ENCODE measurements around the gene UTS2R. TPM values are rescaled to one million over a fixed set of nuclear protein-coding genes. Genes with fewer than 3 reads are reported as not detected.

The UTS2R gene
- total and polyA plus RNA-seq, 9 donors = 2.2 to 16.5 (median 7.5) TPM

GRCh38 chr17:82327757-82328140, 43.8 kb upstream of the UTS2R start:
- peaks cover 45% of the 10 kb centered on the region for H3K27me3 ChIP-seq (ENCODE audit: control insufficient read depth, insufficient read depth, low read length)
- no peak overlapping the region for H3K27ac ChIP-seq (ENCODE audit: low read length)
- peaks cover 53% of the 10 kb centered on the region for H3K4me1 ChIP-seq (ENCODE audit: control insufficient read depth, insufficient read depth, low read length)
- no peak overlapping the region for H3K4me3 ChIP-seq (ENCODE audit: low read length)
- H3K9me3 ChIP-seq (replicated peaks; ENCODE audit: control insufficient read depth, low read depth, low read length) = no peaks in the 10 kb centered on the region
- no peaks in the 10 kb centered on the region for H3K36me3 ChIP-seq (ENCODE audit: control insufficient read depth, insufficient read depth, low read length)
- WGBS (ENCODE audit: insufficient coverage) = 45% methylated on average over 8 of the region's 16 CpGs
- no peak for DNase-seq

GRCh38 chr17:82328141-82328993, 43.2 kb upstream of the UTS2R start:
- Histone ChIP-seq H3K27ac (ENCODE audit: low read length) (no peak overlapping the region), H3K9me3 (replicated peaks; ENCODE audit: control insufficient read depth, low read depth, low read length) (no peaks in the 10 kb centered on the region), H3K27me3 (ENCODE audit: control insufficient read depth, insufficient read depth, low read length) (peaks cover 51% of the 10 kb centered on the region), H3K36me3 (ENCODE audit: control insufficient read depth, insufficient read depth, low read length) (no peaks in the 10 kb centered on the region), H3K4me3 (ENCODE audit: low read length) (no peak overlapping the region), H3K4me1 (ENCODE audit: control insufficient read depth, insufficient read depth, low read length) (peaks cover 59% of the 10 kb centered on the region)
- 69% methylated on average over 18 of the region's 28 CpGs for WGBS (ENCODE audit: insufficient coverage)
- no peak for DNase-seq

- no peak overlapping the region for H3K4me3 ChIP-seq (ENCODE audit: low read length)
- H3K27me3 ChIP-seq (ENCODE audit: control insufficient read depth, insufficient read depth, low read length) = peaks cover 55% of the 10 kb centered on the region
- H3K4me1 ChIP-seq (ENCODE audit: control insufficient read depth, insufficient read depth, low read length) = peaks cover 64% of the 10 kb centered on the region
- H3K9me3 ChIP-seq (replicated peaks; ENCODE audit: control insufficient read depth, low read depth, low read length) = no peaks in the 10 kb centered on the region
- H3K27ac ChIP-seq (ENCODE audit: low read length) = no peak overlapping the region
- H3K36me3 ChIP-seq (ENCODE audit: control insufficient read depth, insufficient read depth, low read length) = no peaks in the 10 kb centered on the region
- DNase-seq = no peak
- 89% methylated on average over 14 of the region's 15 CpGs for WGBS (ENCODE audit: insufficient coverage)
Observed at GRCh38 chr17:82328994-82329507, 42.5 kb upstream of the UTS2R start.

GRCh38 chr17:82329683-82330321, 41.8 kb upstream of the UTS2R start:
- Histone ChIP-seq H3K9me3 (replicated peaks; ENCODE audit: control insufficient read depth, low read depth, low read length) (no peaks in the 10 kb centered on the region), H3K27ac (ENCODE audit: low read length) (peak overlapping the region; percentile 62), H3K4me1 (ENCODE audit: control insufficient read depth, insufficient read depth, low read length) (peaks cover 72% of the 10 kb centered on the region), H3K4me3 (ENCODE audit: low read length) (no peak overlapping the region), H3K27me3 (ENCODE audit: control insufficient read depth, insufficient read depth, low read length) (peaks cover 61% of the 10 kb centered on the region), H3K36me3 (ENCODE audit: control insufficient read depth, insufficient read depth, low read length) (no peaks in the 10 kb centered on the region)
- DNase-seq = no peak
- 61% methylated on average over 16 of the region's 19 CpGs for WGBS (ENCODE audit: insufficient coverage)

- WGBS (ENCODE audit: insufficient coverage) = 33% methylated on average over 25 of the region's 28 CpGs
- H3K4me1 ChIP-seq (ENCODE audit: control insufficient read depth, insufficient read depth, low read length) = peaks cover 78% of the 10 kb centered on the region
- no peaks in the 10 kb centered on the region for H3K36me3 ChIP-seq (ENCODE audit: control insufficient read depth, insufficient read depth, low read length)
- peaks cover 63% of the 10 kb centered on the region for H3K27me3 ChIP-seq (ENCODE audit: control insufficient read depth, insufficient read depth, low read length)
- no peaks in the 10 kb centered on the region for H3K9me3 ChIP-seq (replicated peaks; ENCODE audit: control insufficient read depth, low read depth, low read length)
- H3K27ac ChIP-seq (ENCODE audit: low read length) = peak overlapping the region; percentile 62
- no peak overlapping the region for H3K4me3 ChIP-seq (ENCODE audit: low read length)
- peak; percentile 88 for DNase-seq
Observed at GRCh38 chr17:82330322-82331239, 41.0 kb upstream of the UTS2R start.

GRCh38 chr17:82331345-82331939, 40.1 kb upstream of the UTS2R start:
- no peak for DNase-seq
- WGBS (ENCODE audit: insufficient coverage) = 83% methylated on average over 24 of the region's 25 CpGs
- Histone ChIP-seq H3K4me1 (ENCODE audit: control insufficient read depth, insufficient read depth, low read length) (peaks cover 85% of the 10 kb centered on the region), H3K4me3 (ENCODE audit: low read length) (no peak overlapping the region), H3K9me3 (replicated peaks; ENCODE audit: control insufficient read depth, low read depth, low read length) (no peaks in the 10 kb centered on the region), H3K27me3 (ENCODE audit: control insufficient read depth, insufficient read depth, low read length) (peaks cover 60% of the 10 kb centered on the region), H3K36me3 (ENCODE audit: control insufficient read depth, insufficient read depth, low read length) (no peaks in the 10 kb centered on the region), H3K27ac (ENCODE audit: low read length) (no peak overlapping the region)

GRCh38 chr17:82332669-82333278, 38.8 kb upstream of the UTS2R start:
- WGBS (ENCODE audit: insufficient coverage) = 15% methylated on average over 32 of the region's 32 CpGs
- Histone ChIP-seq H3K9me3 (replicated peaks; ENCODE audit: control insufficient read depth, low read depth, low read length) (no peaks in the 10 kb centered on the region), H3K4me1 (ENCODE audit: control insufficient read depth, insufficient read depth, low read length) (peaks cover 89% of the 10 kb centered on the region), H3K27me3 (ENCODE audit: control insufficient read depth, insufficient read depth, low read length) (peaks cover 59% of the 10 kb centered on the region), H3K27ac (ENCODE audit: low read length) (no peak overlapping the region), H3K36me3 (ENCODE audit: control insufficient read depth, insufficient read depth, low read length) (no peaks in the 10 kb centered on the region), H3K4me3 (ENCODE audit: low read length) (peak overlapping the region; percentile 53)
- peak; percentile 65 for DNase-seq

GRCh38 chr17:82333279-82334171, 38.0 kb upstream of the UTS2R start, which contains the start of gene SECTM1:
SECTM1 (minus strand) TSS chr17:82333766; CDS start chr17:82327240, 6,526 bp downstream.
- Histone ChIP-seq H3K4me1 (ENCODE audit: control insufficient read depth, insufficient read depth, low read length) (peaks cover 90% of the 10 kb centered on the region), H3K36me3 (ENCODE audit: control insufficient read depth, insufficient read depth, low read length) (no peaks in the 10 kb centered on the region), H3K27ac (ENCODE audit: low read length) (no peak within 1 kb of the TSS), H3K27me3 (ENCODE audit: control insufficient read depth, insufficient read depth, low read length) (peaks cover 52% of the 10 kb centered on the region), H3K9me3 (replicated peaks; ENCODE audit: control insufficient read depth, low read depth, low read length) (no peaks in the 10 kb centered on the region), H3K4me3 (ENCODE audit: low read length) (peak within 1 kb of the TSS; percentile 53)
- DNase-seq = peak; percentile 84
- WGBS (ENCODE audit: insufficient coverage) = 2% methylated on average over 86 of the region's 90 CpGs

Data from muscle of leg (tissue), 11 donors.